OCI-LY1 (cell line): ENCODE results near the gene NUAK1.

ENCODE experiments used
- H2AFZ ChIP-seq: fragments of 200-600 bp; sonication (generic), shearing (Covaris generic); 2 replicates; pipeline ENCODE4 v1.6.0; 2014; ENCODE audit warnings: antibody characterized with exemption, mild to moderate bottlenecking, low read length
- H3F3A ChIP-seq: fragments of 200-600 bp; sonication (generic), shearing (Covaris generic); 2 replicates; pipeline ENCODE4 v1.6.0; 2014; ENCODE audit warnings: mild to moderate bottlenecking, antibody characterized with exemption, low read length, moderate library complexity; ENCODE audit not compliant: insufficient read depth
- H3K27ac ChIP-seq: fragments of 200-600 bp; sonication (generic); 2 replicates; pipeline ENCODE4 v1.5.1; 2014; ENCODE audit warnings: low read length, mixed run types, mild to moderate bottlenecking, low read depth; ENCODE audit not compliant: poor library complexity, severe bottlenecking
- H3K27me3 ChIP-seq: fragments of 200-600 bp; sonication (generic); 2 replicates; pipeline ENCODE4 v1.6.0; 2014; ENCODE audit warnings: antibody characterized with exemption, mild to moderate bottlenecking, low read length, moderate library complexity; ENCODE audit not compliant: insufficient read depth
- H3K36me3 ChIP-seq: fragments of 200-600 bp; sonication (generic); 2 replicates; pipeline ENCODE4 v1.6.1; 2014; ENCODE audit warnings: mild to moderate bottlenecking, antibody characterized with exemption, low read length, moderate library complexity, mixed read lengths; ENCODE audit not compliant: insufficient read depth
- H3K4me1 ChIP-seq: fragments of 200-600 bp; sonication (generic); 2 replicates; pipeline ENCODE4 v1.5.1; 2014; ENCODE audit warnings: mild to moderate bottlenecking, low read length, moderate library complexity; ENCODE audit not compliant: insufficient read depth, severe bottlenecking
- H3K4me2 ChIP-seq: fragments of 200-600 bp; sonication (generic), shearing (Covaris generic); 2 replicates; pipeline ENCODE4 v1.6.1; 2014; ENCODE audit warnings: low read length
- H3K4me3 ChIP-seq: fragments of 200-600 bp; sonication (generic); 2 replicates; pipeline ENCODE4 v1.5.1; 2014; ENCODE audit warnings: low read length, low read depth, mild to moderate bottlenecking, mixed read lengths; ENCODE audit not compliant: poor library complexity, severe bottlenecking
- H3K79me2 ChIP-seq: fragments of 200-600 bp; shearing (Covaris generic); 2 replicates; pipeline ENCODE4 v1.6.1; 2016; ENCODE audit warnings: mixed run types, low read length, mixed read lengths; ENCODE audit not compliant: insufficient read depth
- H3K9ac ChIP-seq: fragments of 200-600 bp; sonication (generic), shearing (Covaris generic); 2 replicates; pipeline ENCODE4 v1.6.1; 2014; ENCODE audit warnings: mild to moderate bottlenecking, low read length, mixed read lengths
- H3K9me2 ChIP-seq: fragments of 200-600 bp; sonication (generic), shearing (Covaris generic); 2 replicates; pipeline ENCODE4 v1.6.1; 2014; ENCODE audit warnings: low read depth, mild to moderate bottlenecking, low read length, mixed read lengths
- H3K9me3 ChIP-seq: fragments of 200-600 bp; shearing (Covaris generic); 2 replicates; pipeline ENCODE4 v1.6.1; 2014; ENCODE audit warnings: low read length, mixed read lengths
- H4K20me1 ChIP-seq: fragments of 200-600 bp; sonication (generic), shearing (Covaris generic); 2 replicates; pipeline ENCODE4 v1.6.0; 2016; ENCODE audit warnings: mild to moderate bottlenecking, low read length; ENCODE audit not compliant: insufficient read depth
- EZH2 ChIP-seq: fragments of 200-600 bp; sonication (generic), shearing (Covaris generic); IDR thresholded peaks from 2 replicates; pipeline ENCODE4 v1.8.0; 2017; ENCODE audit warnings: borderline replicate concordance, mixed run types, mild to moderate bottlenecking, antibody characterized with exemption, low read length, moderate library complexity, mixed read lengths
- TF ChIP-seq, protein P1 (sequence below): fragments of 200-600 bp; sonication (generic), shearing (Covaris generic); IDR thresholded peaks from 2 replicates; pipeline ENCODE4 v1.5.1; 2017; ENCODE audit warnings: mild to moderate bottlenecking, antibody characterized with exemption, low read length, moderate library complexity, mixed read lengths

Gene NUAK1

GRCh38 chr12:106174876-106175275 is 36.1 kb upstream of the NUAK1 start:
- no peak overlapping the region for H3K27ac ChIP-seq
- no peaks in the 10 kb centered on the region for H3K36me3 ChIP-seq
- TF ChIP-seq, protein P1, sequence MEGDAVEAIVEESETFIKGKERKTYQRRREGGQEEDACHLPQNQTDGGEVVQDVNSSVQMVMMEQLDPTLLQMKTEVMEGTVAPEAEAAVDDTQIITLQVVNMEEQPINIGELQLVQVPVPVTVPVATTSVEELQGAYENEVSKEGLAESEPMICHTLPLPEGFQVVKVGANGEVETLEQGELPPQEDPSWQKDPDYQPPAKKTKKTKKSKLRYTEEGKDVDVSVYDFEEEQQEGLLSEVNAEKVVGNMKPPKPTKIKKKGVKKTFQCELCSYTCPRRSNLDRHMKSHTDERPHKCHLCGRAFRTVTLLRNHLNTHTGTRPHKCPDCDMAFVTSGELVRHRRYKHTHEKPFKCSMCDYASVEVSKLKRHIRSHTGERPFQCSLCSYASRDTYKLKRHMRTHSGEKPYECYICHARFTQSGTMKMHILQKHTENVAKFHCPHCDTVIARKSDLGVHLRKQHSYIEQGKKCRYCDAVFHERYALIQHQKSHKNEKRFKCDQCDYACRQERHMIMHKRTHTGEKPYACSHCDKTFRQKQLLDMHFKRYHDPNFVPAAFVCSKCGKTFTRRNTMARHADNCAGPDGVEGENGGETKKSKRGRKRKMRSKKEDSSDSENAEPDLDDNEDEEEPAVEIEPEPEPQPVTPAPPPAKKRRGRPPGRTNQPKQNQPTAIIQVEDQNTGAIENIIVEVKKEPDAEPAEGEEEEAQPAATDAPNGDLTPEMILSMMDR, result no peak
- no peak for TF ChIP-seq EZH2
- no peak overlapping the region for H2AFZ ChIP-seq
- no peaks in the 10 kb centered on the region for H3F3A ChIP-seq
- no peaks in the 10 kb centered on the region for H3K4me1 ChIP-seq
- H3K9me2 ChIP-seq, result no peaks in the 10 kb centered on the region
- H3K4me3 ChIP-seq, result no peak overlapping the region
- H3K9ac ChIP-seq, result no peak overlapping the region
- no peak overlapping the region for H3K4me2 ChIP-seq
- no peaks in the 10 kb centered on the region for H3K79me2 ChIP-seq
- H4K20me1 ChIP-seq, result no peaks in the 10 kb centered on the region
- no peaks in the 10 kb centered on the region for H3K27me3 ChIP-seq
- no peaks in the 10 kb centered on the region for H3K9me3 ChIP-seq

DNA sequence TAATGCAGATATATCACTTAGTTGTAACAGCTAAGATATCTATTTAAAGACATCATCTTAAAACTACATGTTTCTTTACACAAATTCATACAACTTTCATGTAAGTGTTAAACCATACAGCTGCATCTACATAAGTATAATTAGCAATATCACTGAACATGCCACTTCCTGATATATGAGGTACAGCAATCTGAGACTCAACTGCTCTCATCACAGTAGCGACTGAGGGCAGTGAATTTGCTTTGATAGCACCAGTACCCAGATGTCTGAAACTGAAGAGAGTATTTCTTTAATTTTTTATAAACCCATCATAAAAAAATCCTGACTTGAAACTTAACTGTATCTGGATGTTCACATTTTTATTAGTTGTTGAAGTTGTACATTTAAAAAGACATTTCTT is 34.7 kb upstream of the NUAK1 start:
- no peak overlapping the region for H3K9ac ChIP-seq
- no peaks in the 10 kb centered on the region for H3K4me1 ChIP-seq
- H3F3A ChIP-seq, result no peaks in the 10 kb centered on the region
- no peaks in the 10 kb centered on the region for H3K9me2 ChIP-seq
- no peak overlapping the region for H2AFZ ChIP-seq
- no peaks in the 10 kb centered on the region for H3K36me3 ChIP-seq
- no peaks in the 10 kb centered on the region for H3K27me3 ChIP-seq
- H3K79me2 ChIP-seq, result no peaks in the 10 kb centered on the region
- H3K27ac ChIP-seq, result no peak overlapping the region
- H3K9me3 ChIP-seq, result no peaks in the 10 kb centered on the region
- H3K4me2 ChIP-seq, result no peak overlapping the region
- no peak for TF ChIP-seq EZH2
- TF ChIP-seq, protein P1, result no peak
- no peaks in the 10 kb centered on the region for H4K20me1 ChIP-seq
- no peak overlapping the region for H3K4me3 ChIP-seq

- no peaks in the 10 kb centered on the region for H3K79me2 ChIP-seq
- no peaks in the 10 kb centered on the region for H3K9me2 ChIP-seq
- no peaks in the 10 kb centered on the region for H4K20me1 ChIP-seq
- TF ChIP-seq, protein P1, result no peak
- TF ChIP-seq EZH2, result no peak
- no peak overlapping the region for H3K9ac ChIP-seq
- no peaks in the 10 kb centered on the region for H3F3A ChIP-seq
- H3K4me3 ChIP-seq, result no peak overlapping the region
- no peaks in the 10 kb centered on the region for H3K4me1 ChIP-seq
- H3K9me3 ChIP-seq, result no peaks in the 10 kb centered on the region
- H3K27me3 ChIP-seq, result no peaks in the 10 kb centered on the region
- H3K27ac ChIP-seq, result no peak overlapping the region
- H3K36me3 ChIP-seq, result no peaks in the 10 kb centered on the region
- no peak overlapping the region for H3K4me2 ChIP-seq
- no peak overlapping the region for H2AFZ ChIP-seq
These were observed 32.5 kb upstream of the NUAK1 start for GRCh38 chr12:106171117-106171750.
